ENCODE measurements around the gene CFAP52.
"Not testable (repeated sequence)": the region's sequence is repeated elsewhere in the genome, so short reads cannot be mapped to it uniquely, and the experiment has no call there.

The CFAP52 gene

GRCh38 chr17:9571201-9571600, 5.2 kb upstream of the CFAP52 start:
- DNase-seq, result no peak

GRCh38 chr17:9575381-9576101, 901 bp upstream of the CFAP52 start, which contains the start of gene STX8:
STX8 (minus strand) TSS chr17:9575820; CDS start chr17:9575808, 12 bp downstream.
- DNase-seq, result peak in 55 of 56 donors; percentile 37 to 92 (median 76)

- no peak for DNase-seq
Measured at GRCh38 chr17:9577373-9577709, 899 bp downstream of the CFAP52 start.

GRCh38 chr17:9587969-9588656, 11.7 kb downstream of the CFAP52 start:
- no peak for DNase-seq

- no peak for DNase-seq
Measured at GRCh38 chr17:9594065-9594464, 17.6 kb downstream of the CFAP52 start.

- not testable (repeated sequence) for DNase-seq
Measured at GRCh38 chr17:9597638-9598037, 21.2 kb downstream of the CFAP52 start.

GRCh38 chr17:9598661-9599060, 22.2 kb downstream of the CFAP52 start:
- DNase-seq, result no peak

- DNase-seq, result not testable (repeated sequence)
Measured at GRCh38 chr17:9604583-9604982, 28.1 kb downstream of the CFAP52 start.

- no peak for DNase-seq
Measured at GRCh38 chr17:9606453-9606852, 30.0 kb downstream of the CFAP52 start.

GRCh38 chr17:9607058-9607457, 30.6 kb downstream of the CFAP52 start:
- DNase-seq, result not testable (repeated sequence)

GRCh38 chr17:9611557-9611956, 35.1 kb downstream of the CFAP52 start:
- no peak for DNase-seq

- no peak for DNase-seq
Measured at GRCh38 chr17:9612006-9612405, 35.6 kb downstream of the CFAP52 start.

- DNase-seq, result no peak
Measured at GRCh38 chr17:9615486-9615885, 39.0 kb downstream of the CFAP52 start.

- no peak for DNase-seq
Measured at GRCh38 chr17:9622961-9623360, 46.5 kb downstream of the CFAP52 start.

- DNase-seq, result no peak
Measured at GRCh38 chr17:9628509-9628908, 52.1 kb downstream of the CFAP52 start.

GRCh38 chr17:9632741-9633140, 56.3 kb downstream of the CFAP52 start:
- DNase-seq, result no peak

GRCh38 chr17:9635340-9635739, 58.9 kb downstream of the CFAP52 start:
- no peak for DNase-seq

- no peak for DNase-seq
Measured at GRCh38 chr17:9636501-9636900, 60.1 kb downstream of the CFAP52 start.

GRCh38 chr17:9640388-9640787, 63.9 kb downstream of the CFAP52 start:
- not testable (repeated sequence) for DNase-seq

- no peak for DNase-seq
Measured at GRCh38 chr17:9643611-9644010, 67.2 kb downstream of the CFAP52 start.

- DNase-seq, result peak in 4 of 56 donors; percentile 6 to 45 (median 14)
Measured at GRCh38 chr17:9644910-9645751, 68.7 kb downstream of the CFAP52 start, which contains the start of gene USP43. USP43 (plus strand) TSS chr17:9645517; CDS start chr17:9645633, 116 bp downstream.
